GM10847 (cell line): Measurements from ENCODE around the gene RBM26.

Source experiments
- POLR2A ChIP-seq: IDR thresholded peaks from 2 replicates; pipeline ENCODE4 v1.6.1; 2011; ENCODE audit not compliant: insufficient read length; ENCODE audit errors: extremely low read depth

Gene RBM26

GRCh38 chr13:79287939-79288795, 117.9 kb downstream of the RBM26 start:
- no peak for TF ChIP-seq POLR2A

- TF ChIP-seq POLR2A: no peak
Observed at GRCh38 chr13:79285159-79285558, 120.9 kb downstream of the RBM26 start.

- TF ChIP-seq POLR2A: no peak
Observed at GRCh38 chr13:79283742-79284141, 122.3 kb downstream of the RBM26 start.

GRCh38 chr13:79282976-79283375, 123.1 kb downstream of the RBM26 start:
- no peak for TF ChIP-seq POLR2A

- no peak for TF ChIP-seq POLR2A
Observed at GRCh38 chr13:79282508-79282907, 123.5 kb downstream of the RBM26 start.

GRCh38 chr13:79281339-79281747, 124.7 kb downstream of the RBM26 start:
- TF ChIP-seq POLR2A: no peak

- TF ChIP-seq POLR2A: no peak
Observed at GRCh38 chr13:79273045-79273444, 133.0 kb downstream of the RBM26 start.

- no peak for TF ChIP-seq POLR2A
Observed at GRCh38 chr13:79271616-79272015, 134.4 kb downstream of the RBM26 start.

- TF ChIP-seq POLR2A: no peak
Observed at GRCh38 chr13:79270859-79271258, 135.2 kb downstream of the RBM26 start.
